ENCODE measurements around the gene KIAA1191. TPM values are rescaled to one million over a fixed set of nuclear protein-coding genes. Genes with fewer than 3 reads are reported as not detected.

KIAA1191 gene
- total and polyA plus RNA-seq, 2 of the 8 experiments (the other 6 are each of a cell fraction or from before 2014, with no cell fraction given), result 86.4 to 88.0 TPM

- H2AK5ac ChIP-seq (ENCODE audit: low read depth, low read length), result no peak overlapping the region
- ChIA-PET POLR2A (ENCODE audit: partially characterized antibody) (interaction anchor here (0.8 to 1.5 kb wide), 4 partner anchors 23 to 127 kb away, joined by 3 to 4 read pairs (median 3); partner anchors contain the start of genes KIAA1191 and RNF44), CTCF (ENCODE audit: partially characterized antibody) (no interaction called here)
- H2BK15ac ChIP-seq (ENCODE audit: low read length), result no peak overlapping the region
- no peak overlapping the region for H3K27ac ChIP-seq (ENCODE audit: low read depth, low read length)
- no peak overlapping the region for H3K4me3 ChIP-seq (ENCODE audit: extremely low read depth in 1 of 4, insufficient read depth in 2 of 4, low read depth in 3 of 4, low read length in 4 of 4)
- TF ChIP-seq USF2 (IDR thresholded peaks at IDR 0.05; ENCODE audit: low read length) (no peak), CTCF (IDR thresholded peaks at IDR 0.05; ENCODE audit: control extremely low read depth in 1 of 3, insufficient read depth in 1 of 3, low read depth in 1 of 3, low read length in 3 of 3) (peak in 2 of 3 experiments; percentile 20 to 24; a peak in 2 of 4 replicates)
- no peaks in the 10 kb centered on the region for H3K79me1 ChIP-seq (ENCODE audit: low read depth, low read length)
- H2BK120ac ChIP-seq (replicated peaks; ENCODE audit: low read depth, low read length), result no peak overlapping the region
- peaks cover 0 to 2% of the 10 kb centered on the region in 2 experiments for H4K20me1 ChIP-seq (replicated peaks in 1 of 2; ENCODE audit: control insufficient read depth in 1 of 2, insufficient read depth in 2 of 2, low read length in 2 of 2)
- H4K5ac ChIP-seq (ENCODE audit: insufficient read length, low read depth, low read length), result no peak overlapping the region
- H3K56ac ChIP-seq (replicated peaks; ENCODE audit: insufficient read length, low read depth, low read length), result no peak overlapping the region
- H3K4me1 ChIP-seq (replicated peaks in 1 of 4; ENCODE audit: control insufficient read depth in 3 of 4, insufficient read depth in 4 of 4, low read length in 3 of 4), result no peaks in the 10 kb centered on the region; a peak in 2 of 7 replicates
- DNase-seq (ENCODE audit: low read depth in 1 of 2, low spot score in 2 of 2) (no peak), FAIRE-seq (no peak)
- no peak overlapping the region for H3K23ac ChIP-seq (ENCODE audit: insufficient read length)
- H2BK20ac ChIP-seq (ENCODE audit: low read length), result no peak overlapping the region
- WGBS, 2 experiments (ENCODE audit: extremely low coverage in 1 of 2, insufficient coverage in 1 of 2, insufficient read length in 1 of 2, insufficient replicate concordance in 2 of 2, low coverage in 1 of 2, low lambda C conversion rate in 2 of 2, missing lambda C conversion rate in 1 of 2), result 95% methylated on average over 5 of the region's 5 CpGs; no CpG with 5 or more reads in 1 of the 2 experiments
- H3K9ac ChIP-seq (replicated peaks in 1 of 4; ENCODE audit: extremely low read depth in 1 of 4, low read depth in 3 of 4, low read length in 3 of 4), result no peak overlapping the region
- no peaks in the 10 kb centered on the region; the same call in 1 of the 2 replicates for H3K23me2 ChIP-seq (ENCODE audit: low read depth, low read length)
- no peak overlapping the region for H2BK5ac ChIP-seq (ENCODE audit: low read depth, low read length)
- no peak overlapping the region for H2BK12ac ChIP-seq (ENCODE audit: low read depth, low read length)
- no peak overlapping the region for H2AFZ ChIP-seq (ENCODE audit: low read length)
- H3K4me2 ChIP-seq (ENCODE audit: insufficient read depth in 1 of 2, low read depth in 2 of 2, low read length in 2 of 2), result no peak overlapping the region
- H3K18ac ChIP-seq (ENCODE audit: extremely low read depth, low read length), result no peak overlapping the region
- H4K8ac ChIP-seq (ENCODE audit: extremely low read depth, insufficient read depth, low read length), result no peak overlapping the region
- H3K4ac ChIP-seq (replicated peaks; ENCODE audit: insufficient read length, low read depth, low read length), result no peak overlapping the region
- H3K79me2 ChIP-seq (ENCODE audit: control insufficient read depth in 1 of 2, insufficient read depth in 2 of 2, low read length in 2 of 2), result no peaks in the 10 kb centered on the region
- H4K91ac ChIP-seq (replicated peaks; ENCODE audit: insufficient read length, low read length), result no peak overlapping the region
- H3K27me3 ChIP-seq (replicated peaks in 1 of 4; ENCODE audit: control insufficient read depth in 3 of 4, extremely low read depth in 1 of 4, insufficient read depth in 3 of 4, low read length in 3 of 4), result no peaks in the 10 kb centered on the region; a peak in 1 of 7 replicates
- H3K36me3 ChIP-seq (ENCODE audit: control insufficient read depth in 2 of 4, insufficient read depth in 4 of 4, low read length in 3 of 4), result 0 out of 8 replicates have a peak, but pooled peaks cover 0 to 2% (median 0%) of the 10 kb centered on the region in 4 experiments
- no peak overlapping the region for H3K14ac ChIP-seq (ENCODE audit: insufficient read length)
- H3K9me3 ChIP-seq (ENCODE audit: insufficient read depth in 2 of 2, low read depth in 1 of 2, low read length in 1 of 2), result no peaks in the 10 kb centered on the region
These were observed 49.1 kb upstream of the KIAA1191 start for GRCh38 chr5:176410486-176411180.
